ENCODE results near the gene WDR91. TPM values are rescaled to one million over a fixed set of nuclear protein-coding genes. Genes with fewer than 3 reads are reported as not detected.

WDR91 gene
- total RNA-seq, 1 donor from 2014 or later: 5.4 TPM

- Histone ChIP-seq H3K4me1 (no peaks in the 10 kb centered on the region), H3K36me3 (no peaks in the 10 kb centered on the region), H3K9me3 (ENCODE audit: low read depth) (no peaks in the 10 kb centered on the region), H3K4me3 (no peak overlapping the region), H3K4me2 (no peak overlapping the region), H2AFZ (replicated peaks) (no peak overlapping the region), H3K79me2 (ENCODE audit: low read depth) (no peaks in the 10 kb centered on the region), H3K27ac (no peak overlapping the region), H3F3A (ENCODE audit: low read depth) (no peaks in the 10 kb centered on the region), H3K27me3 (no peaks in the 10 kb centered on the region), H4K20me1 (ENCODE audit: low read depth) (no peaks in the 10 kb centered on the region), H3K9ac (no peak overlapping the region)
- Mint-ChIP-seq H3K4me1 (peaks cover 11% of the 10 kb centered on the region), H3K27me3 (ENCODE audit: insufficient read depth, low read depth) (peaks cover 2% of the 10 kb centered on the region), H3K36me3 (peaks cover 19% of the 10 kb centered on the region), H3K4me3 (no peak overlapping the region), H3K27ac (no peak overlapping the region), H3K9me3 (no peaks in the 10 kb centered on the region)
- no peak for DNase-seq (ENCODE audit: low spot score)
- TF ChIP-seq CTCF (IDR thresholded peaks at IDR 0.05) (no peak), EZH2phosphoT487 (IDR thresholded peaks at IDR 0.05) (no peak), EZH2 (IDR thresholded peaks at IDR 0.05) (no peak)
Measured at GRCh38 chr7:135189961-135190360, 21.4 kb downstream of the WDR91 start.

GRCh38 chr7:135189221-135189662 is 22.1 kb downstream of the WDR91 start:
- Mint-ChIP-seq H3K27ac (no peak overlapping the region), H3K9me3 (no peaks in the 10 kb centered on the region), H3K4me3 (no peak overlapping the region), H3K36me3 (peaks cover 19% of the 10 kb centered on the region), H3K27me3 (ENCODE audit: insufficient read depth, low read depth) (peaks cover 2% of the 10 kb centered on the region), H3K4me1 (peaks cover 8% of the 10 kb centered on the region)
- Histone ChIP-seq H3K4me3 (no peak overlapping the region), H3F3A (ENCODE audit: low read depth) (no peaks in the 10 kb centered on the region), H2AFZ (replicated peaks) (no peak overlapping the region), H3K27me3 (no peaks in the 10 kb centered on the region), H3K9me3 (ENCODE audit: low read depth) (no peaks in the 10 kb centered on the region), H3K9ac (no peak overlapping the region), H4K20me1 (ENCODE audit: low read depth) (no peaks in the 10 kb centered on the region), H3K79me2 (ENCODE audit: low read depth) (no peaks in the 10 kb centered on the region), H3K27ac (no peak overlapping the region), H3K36me3 (no peaks in the 10 kb centered on the region), H3K4me1 (no peaks in the 10 kb centered on the region), H3K4me2 (no peak overlapping the region)
- DNase-seq (ENCODE audit: low spot score): no peak
- no peak for TF ChIP-seq EZH2phosphoT487 (IDR thresholded peaks at IDR 0.05)
- no peak for TF ChIP-seq CTCF (IDR thresholded peaks at IDR 0.05)
- no peak for TF ChIP-seq EZH2 (IDR thresholded peaks at IDR 0.05)

- H3K9me3 Mint-ChIP-seq: no peaks in the 10 kb centered on the region
Measured at GRCh38 chr7:135188298-135188984, 22.9 kb downstream of the WDR91 start.

More at GRCh38 chr7:135188298-135188984, 22.9 kb downstream of the WDR91 start:
- no peaks in the 10 kb centered on the region for H3K9me3 ChIP-seq (ENCODE audit: low read depth)
- no peaks in the 10 kb centered on the region for H3K4me1 ChIP-seq
- DNase-seq (ENCODE audit: low spot score): no peak
- H3K4me1 Mint-ChIP-seq: peaks cover under 1% of the 10 kb centered on the region
- H3K9ac ChIP-seq: no peak overlapping the region
- H3K36me3 ChIP-seq: no peaks in the 10 kb centered on the region
- no peaks in the 10 kb centered on the region for H3K79me2 ChIP-seq (ENCODE audit: low read depth)
- peaks cover 19% of the 10 kb centered on the region for H3K36me3 Mint-ChIP-seq
- no peak for TF ChIP-seq EZH2phosphoT487 (IDR thresholded peaks at IDR 0.05)
- TF ChIP-seq CTCF (IDR thresholded peaks at IDR 0.05): no peak
- no peak for TF ChIP-seq EZH2 (IDR thresholded peaks at IDR 0.05)
- no peaks in the 10 kb centered on the region for H4K20me1 ChIP-seq (ENCODE audit: low read depth)
- H3K27ac ChIP-seq: no peak overlapping the region
- H3K4me3 Mint-ChIP-seq: no peak overlapping the region
- no peak overlapping the region for H3K4me2 ChIP-seq
- H3K4me3 ChIP-seq: no peak overlapping the region
- H3F3A ChIP-seq (ENCODE audit: low read depth): no peaks in the 10 kb centered on the region
- H2AFZ ChIP-seq (replicated peaks): no peak overlapping the region
- H3K27me3 Mint-ChIP-seq (ENCODE audit: insufficient read depth, low read depth): no peaks in the 10 kb centered on the region
- no peak overlapping the region for H3K27ac Mint-ChIP-seq
- no peaks in the 10 kb centered on the region for H3K27me3 ChIP-seq
